NB4 (cell line): ENCODE measurements around the gene EIF3J.
"Not testable (repeated sequence)": the region's sequence is repeated elsewhere in the genome, so short reads cannot be mapped to it uniquely, and the experiment has no call there.

ENCODE experiments used
- DNase-seq: peaks from one replicate; pipeline ENCODE4 v3.0.0; 2010; ENCODE audit warnings: low read depth
- H3K4me3 ChIP-seq: one replicate; pipeline ENCODE4 v1.5.1; 2011; ENCODE audit warnings: mild to moderate bottlenecking, low read depth, low read length, moderate library complexity
- CTCF ChIP-seq: IDR thresholded peaks from one replicate; pipeline ENCODE4 v1.5.1; 2012; ENCODE audit warnings: low read depth, low read length
- MAX ChIP-seq: IDR thresholded peaks from 2 replicates; pipeline ENCODE4 v1.6.1; 2011; ENCODE audit warnings: low read depth, low read length
- MYC ChIP-seq: IDR thresholded peaks from 2 replicates; pipeline ENCODE4 v1.6.1; 2011; ENCODE audit warnings: low read depth, low read length
- POLR2A ChIP-seq: IDR thresholded peaks from 2 replicates; pipeline ENCODE4 v1.6.1; 2011; ENCODE audit warnings: mild to moderate bottlenecking; ENCODE audit not compliant: insufficient read length; ENCODE audit errors: extremely low read depth

The EIF3J gene

DNA sequence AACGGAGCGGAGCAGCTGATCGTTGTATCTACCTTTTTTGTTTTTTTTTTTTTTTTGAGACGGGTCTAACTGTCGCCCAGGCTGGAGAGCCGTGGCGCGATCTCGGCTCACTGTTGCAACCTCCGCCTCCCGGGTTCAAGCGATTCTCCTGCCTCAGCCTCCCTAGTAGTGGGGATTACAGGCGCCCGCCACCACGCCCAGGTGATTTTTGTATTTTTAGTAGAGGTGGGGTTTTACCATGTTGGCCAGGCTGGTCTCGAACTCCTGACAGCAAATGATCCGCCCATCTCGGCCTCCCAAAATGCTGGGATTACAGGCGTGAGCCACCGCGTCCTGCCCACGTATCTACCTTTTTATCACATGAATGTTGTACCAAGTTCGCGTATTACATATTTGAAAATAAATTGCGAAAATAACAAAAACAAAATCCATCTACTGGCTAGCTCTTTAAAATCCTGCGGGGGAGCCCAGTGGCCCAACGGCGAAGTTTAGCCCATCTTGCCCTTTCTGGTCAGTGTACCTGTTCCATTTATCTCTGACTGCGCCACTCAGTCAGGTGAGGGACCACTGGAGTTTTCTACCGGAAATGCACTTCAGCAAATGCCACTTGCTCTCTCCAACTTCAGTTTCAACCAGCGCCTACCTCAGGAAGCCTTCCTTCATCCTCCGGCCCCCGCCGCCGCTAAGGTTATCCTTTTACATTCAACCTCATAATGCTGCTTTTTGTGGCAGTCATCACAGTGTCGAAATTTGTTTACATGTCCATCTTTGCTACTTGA lies 1.2 kb upstream of the EIF3J start:
- H3K4me3 ChIP-seq, result peak overlapping the region; percentile 82
- DNase-seq, result peak; percentile 42
- TF ChIP-seq MYC, result no peak
- no peak for TF ChIP-seq MAX
- no peak for TF ChIP-seq POLR2A
- no peak for TF ChIP-seq CTCF

GRCh38 chr15:44536302-44536961 lies 515 bp upstream of the EIF3J start:
- no peak for DNase-seq
- peak; percentile 21 for TF ChIP-seq CTCF
- peak; percentile 84 for TF ChIP-seq POLR2A
- TF ChIP-seq MYC, result no peak
- peak; percentile 37 for TF ChIP-seq MAX
- H3K4me3 ChIP-seq, result peak overlapping the region; percentile 82

GRCh38 chr15:44537735-44538240 lies 841 bp downstream of the EIF3J start:
- DNase-seq, result peak; percentile 35
- peak overlapping the region; percentile 99 for H3K4me3 ChIP-seq
- TF ChIP-seq MAX (no peak), MYC (no peak), POLR2A (no peak)

DNA sequence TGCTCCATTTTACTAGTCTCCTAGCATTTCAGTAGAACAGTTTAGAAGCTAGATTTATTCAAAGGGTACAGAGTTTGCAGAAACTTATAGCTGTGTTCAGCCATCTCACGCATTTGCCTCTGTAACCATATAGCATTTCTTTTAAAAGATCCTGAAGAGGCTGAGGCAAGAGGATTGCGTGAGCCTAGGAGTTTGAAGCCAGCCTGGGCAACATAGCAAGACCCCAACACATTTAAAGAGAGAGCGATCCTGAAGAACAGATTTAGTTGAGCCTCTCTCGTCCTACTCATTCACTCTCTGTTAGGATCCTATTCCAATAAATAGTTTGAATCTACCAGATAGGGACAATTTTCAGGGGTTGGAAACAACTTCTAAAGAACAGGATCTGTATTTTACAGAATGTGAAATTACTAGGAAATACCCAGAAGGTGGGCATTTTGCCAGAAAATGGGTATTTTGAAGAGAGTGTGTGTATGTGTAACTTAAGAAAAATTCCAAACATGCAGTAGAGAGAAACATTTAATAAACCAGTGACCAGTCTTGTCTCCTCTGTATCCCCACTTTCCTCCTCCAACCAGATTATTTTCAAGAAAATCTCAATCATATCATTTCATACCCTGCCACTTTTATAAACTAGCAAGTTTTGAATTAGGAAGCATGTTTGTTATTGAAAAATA lies 4.5 kb downstream of the EIF3J start:
- DNase-seq, result no peak
- no peak for TF ChIP-seq POLR2A
- no peak for TF ChIP-seq MYC
- TF ChIP-seq CTCF, result no peak
- no peak for TF ChIP-seq MAX
- H3K4me3 ChIP-seq, result peak overlapping the region; percentile 34

- TF ChIP-seq CTCF, result no peak
- TF ChIP-seq MYC, result no peak
- no peak for DNase-seq
- H3K4me3 ChIP-seq, result peak overlapping the region; percentile 6
Measured at GRCh38 chr15:44542596-44542995, 5.6 kb downstream of the EIF3J start.

DNA sequence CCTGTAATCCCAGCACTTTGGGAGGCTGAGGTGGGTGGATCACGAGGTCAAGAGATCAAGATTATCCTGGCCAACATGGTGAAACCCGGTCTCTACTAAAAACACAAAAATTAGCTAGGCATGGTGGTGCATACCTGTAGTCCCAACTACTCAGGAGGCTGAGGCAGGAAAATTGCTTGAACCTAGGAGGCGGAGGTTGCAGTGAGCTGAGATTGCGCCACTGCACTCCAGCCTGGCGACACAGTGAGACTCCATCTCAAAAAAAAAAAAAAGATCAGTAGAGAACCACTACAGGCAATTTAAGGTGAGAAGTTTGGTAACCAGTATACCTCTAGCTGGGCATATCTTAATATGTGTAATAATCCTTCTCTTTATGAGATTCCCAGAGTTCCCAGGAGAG lies 7.8 kb downstream of the EIF3J start:
- not testable (repeated sequence) for DNase-seq

More for the DNA sequence above, 7.8 kb downstream of the EIF3J start:
- H3K4me3 ChIP-seq, result not testable (repeated sequence)
